ENCODE results near the gene IFT43.
"Not testable (repeated sequence)": the region's sequence is repeated elsewhere in the genome, so short reads cannot be mapped to it uniquely, and the experiment has no call there.

The IFT43 gene

DNA sequence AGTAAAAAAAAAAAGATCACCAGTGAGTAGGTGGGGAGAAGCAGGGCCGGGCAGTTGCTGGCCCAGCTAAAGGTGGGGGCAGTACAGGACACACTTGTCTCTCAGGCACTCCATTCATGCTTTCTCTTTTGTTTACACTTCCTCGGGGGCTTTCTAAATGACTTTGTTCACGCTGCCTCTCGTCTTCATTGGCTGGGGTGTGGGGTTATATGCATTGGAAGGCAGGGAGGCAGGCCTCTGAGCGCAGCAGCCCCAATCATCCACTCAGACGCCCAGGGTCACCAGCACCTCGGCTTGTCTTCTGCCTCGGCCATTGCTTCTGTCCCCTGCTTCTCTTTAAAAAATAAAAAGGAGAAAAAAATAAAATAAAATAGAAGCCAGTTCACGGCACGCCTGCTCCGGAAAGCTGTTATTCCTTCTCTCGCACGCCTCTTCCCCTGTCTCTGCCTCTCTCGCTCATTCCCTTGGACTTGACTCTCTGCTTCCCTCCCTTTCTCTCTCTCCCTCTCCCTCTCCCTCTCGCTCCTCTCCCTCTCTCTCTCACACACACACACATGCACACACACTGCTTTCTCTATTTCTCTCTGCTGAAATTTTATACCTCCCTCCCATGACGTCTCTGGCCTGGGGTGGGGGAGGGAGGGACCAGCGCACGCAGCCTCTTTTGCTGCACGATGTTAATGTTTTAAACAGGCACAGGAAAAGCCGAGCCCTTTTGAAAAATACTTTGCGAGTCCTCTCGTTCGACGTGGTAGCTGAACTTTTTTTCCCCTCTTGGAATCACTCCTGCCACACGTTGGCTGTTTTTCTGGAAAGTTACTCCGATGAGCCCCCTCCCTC is 3.9 kb upstream of the IFT43 start, which contains the start of gene TGFB3:
Gene TGFB3, minus strand, starts transcription at position 570 of the 840 bp plus-strand sequence. CDS start 1,102 bp downstream, outside the sequence.
- peak; percentile 71 for DNase-seq

- peak; percentile 67 for DNase-seq
Observed at GRCh38 chr14:75982266-75983018, 3.1 kb upstream of the IFT43 start.

GRCh38 chr14:75983019-75983358 is 2.6 kb upstream of the IFT43 start:
- DNase-seq, result no peak

- DNase-seq, result no peak
Observed at GRCh38 chr14:75984674-75985073, 889 bp upstream of the IFT43 start.

GRCh38 chr14:75986439-75986765 is 839 bp downstream of the IFT43 start:
- no peak for DNase-seq

DNA sequence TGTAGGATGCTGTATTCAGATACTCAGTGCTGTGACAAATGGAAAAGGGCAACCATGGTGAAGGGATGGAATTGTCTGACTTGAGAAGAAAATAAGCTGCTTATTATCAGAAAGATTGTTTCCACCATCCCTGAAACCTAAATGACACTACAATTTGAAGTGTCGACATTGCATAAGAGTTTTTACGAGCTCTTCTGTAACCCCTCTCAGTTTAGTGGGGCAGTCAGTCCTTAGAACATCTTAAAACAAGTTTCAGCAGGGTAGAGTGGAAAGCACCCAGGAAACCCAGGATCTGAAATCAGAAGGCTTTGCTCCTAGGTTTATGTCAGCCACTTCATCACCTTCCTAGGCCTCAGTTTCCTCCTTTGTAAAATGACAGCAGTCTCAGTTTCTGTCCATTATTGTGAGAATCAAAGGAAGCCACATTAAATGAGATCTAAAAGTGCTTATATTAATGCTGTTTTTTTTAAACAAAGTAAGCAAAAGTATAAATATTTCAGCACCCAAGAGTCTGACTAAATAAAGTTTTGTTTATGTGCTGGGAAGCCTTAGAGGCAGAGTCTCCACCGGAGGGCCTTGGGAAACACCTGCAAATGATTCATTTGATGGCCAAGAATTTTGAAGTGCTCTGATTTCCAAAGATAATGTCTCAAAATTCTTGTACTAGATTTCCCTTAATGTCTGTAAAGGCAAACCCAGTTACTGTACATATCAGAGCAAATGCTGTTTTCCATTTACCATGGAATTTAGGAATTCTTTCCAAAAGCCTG is 1.8 kb downstream of the IFT43 start:
- DNase-seq, result no peak

GRCh38 chr14:75989134-75989533 is 3.6 kb downstream of the IFT43 start:
- DNase-seq, result no peak

DNA sequence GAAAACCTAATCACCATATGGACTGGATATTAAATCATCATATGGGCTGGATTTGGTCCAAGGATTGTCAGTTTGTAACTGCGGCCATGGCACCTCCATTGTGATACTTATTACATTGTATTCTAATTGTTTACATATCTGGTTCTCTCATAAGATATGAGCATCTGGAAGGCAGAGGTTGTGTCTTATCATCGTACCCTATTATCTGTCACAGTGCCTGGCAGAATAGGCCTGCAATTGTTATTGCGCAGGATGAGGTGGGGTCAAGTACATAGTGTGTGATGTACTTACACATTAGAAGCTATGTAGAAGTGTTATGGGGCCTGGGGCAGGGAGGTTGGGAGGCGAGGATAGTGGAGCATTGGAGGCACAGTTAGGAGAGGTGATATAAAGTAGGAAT is 4.7 kb downstream of the IFT43 start:
- DNase-seq, result no peak

GRCh38 chr14:75991753-75992152 is 6.2 kb downstream of the IFT43 start:
- DNase-seq, result no peak

- DNase-seq, result no peak
Observed at GRCh38 chr14:75993567-75994041, 8.0 kb downstream of the IFT43 start.

DNA sequence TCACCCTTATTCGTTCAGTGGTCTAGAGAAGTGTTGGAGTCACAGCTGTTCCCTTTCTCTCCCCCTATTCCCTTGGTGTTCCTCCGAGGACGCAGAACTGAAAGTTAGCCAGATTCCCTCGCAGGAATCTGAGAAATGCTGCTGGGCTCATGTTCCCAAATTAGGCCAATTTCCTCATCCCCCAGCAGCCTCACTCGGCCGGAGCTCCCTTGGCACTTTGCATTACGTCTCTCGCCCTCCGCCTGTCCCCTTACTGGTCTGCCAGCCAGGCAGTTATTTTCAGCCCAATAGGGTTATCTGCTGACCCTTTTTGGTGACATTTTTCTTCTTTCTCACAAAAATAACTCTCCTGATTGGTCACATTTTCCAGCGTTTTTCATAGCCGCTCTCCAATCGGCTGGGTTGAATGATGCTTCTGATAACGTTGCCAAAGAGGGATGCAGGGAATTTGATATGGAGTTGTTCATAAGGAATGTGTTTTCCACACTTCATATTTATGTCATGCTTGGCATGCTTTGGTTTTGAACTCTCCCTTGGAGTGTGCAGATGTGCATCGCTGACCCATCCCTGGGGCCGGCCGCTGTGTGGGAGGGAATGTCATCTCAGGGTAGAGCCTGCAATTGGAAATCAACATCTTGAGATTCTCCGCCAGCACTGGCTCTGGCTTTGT is 9.9 kb downstream of the IFT43 start:
- no peak for DNase-seq

GRCh38 chr14:75996488-75996887 is 10.9 kb downstream of the IFT43 start:
- no peak for DNase-seq

- DNase-seq, result no peak
Observed at GRCh38 chr14:75999511-76000190, 14.1 kb downstream of the IFT43 start.

DNA sequence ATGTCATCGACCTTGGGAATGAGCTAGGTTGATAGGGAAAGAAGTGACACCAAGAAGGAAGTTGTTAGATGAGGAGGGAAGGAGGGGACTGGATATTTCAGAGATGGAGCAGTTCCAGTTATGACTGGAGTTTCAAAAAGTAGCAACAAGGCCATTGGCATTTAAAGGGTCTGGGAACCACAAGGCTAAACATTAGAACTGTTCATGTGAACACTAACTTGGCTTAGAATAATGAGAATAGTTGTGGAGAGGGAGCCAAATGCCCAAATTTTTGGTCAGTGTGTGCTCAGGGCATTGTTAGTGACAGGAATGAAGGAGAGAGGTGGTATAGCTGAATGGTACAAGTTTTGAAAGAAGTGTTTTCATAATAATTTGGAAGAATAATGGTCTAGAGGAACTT is 16.8 kb downstream of the IFT43 start:
- DNase-seq, result no peak

DNA sequence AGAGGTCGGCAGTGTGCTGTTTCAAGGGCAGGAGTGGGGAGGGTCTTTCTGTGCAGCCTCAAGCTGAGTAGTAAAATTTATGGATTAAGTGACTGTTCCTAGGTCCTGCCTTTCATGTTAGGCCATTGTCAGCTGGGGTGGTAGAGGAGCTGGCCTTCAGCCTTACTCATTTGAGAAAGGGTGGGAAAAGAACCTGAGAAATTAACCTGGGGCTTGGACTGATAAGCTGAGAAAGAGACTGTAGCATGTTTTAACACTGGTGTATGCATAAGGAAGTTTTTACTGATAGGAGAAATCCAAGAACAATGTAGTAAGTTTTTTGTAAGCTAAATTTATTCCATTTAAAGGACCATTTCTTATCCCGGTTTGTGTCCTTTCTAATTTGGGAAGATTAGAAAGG is 20.7 kb downstream of the IFT43 start:
- no peak for DNase-seq

DNA sequence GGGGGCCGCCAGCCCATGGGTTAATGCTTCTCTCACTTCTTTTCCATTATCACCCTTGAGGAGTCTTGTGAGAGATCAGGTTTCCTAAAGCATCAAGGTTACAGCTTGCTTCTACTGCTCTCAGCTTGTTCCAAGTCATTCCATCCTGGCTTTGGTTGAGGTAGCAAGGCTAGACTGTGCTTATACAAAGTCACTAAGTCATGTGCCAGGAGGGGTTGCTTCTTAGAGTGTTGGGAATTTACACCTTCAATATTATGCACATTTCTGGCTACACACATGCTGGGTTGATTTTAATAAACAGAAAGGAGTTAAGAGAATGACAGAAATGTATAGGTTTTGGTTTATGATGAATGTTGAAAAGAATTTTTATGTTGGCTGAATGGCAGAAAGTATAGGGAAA is 21.8 kb downstream of the IFT43 start:
- no peak for DNase-seq

DNA sequence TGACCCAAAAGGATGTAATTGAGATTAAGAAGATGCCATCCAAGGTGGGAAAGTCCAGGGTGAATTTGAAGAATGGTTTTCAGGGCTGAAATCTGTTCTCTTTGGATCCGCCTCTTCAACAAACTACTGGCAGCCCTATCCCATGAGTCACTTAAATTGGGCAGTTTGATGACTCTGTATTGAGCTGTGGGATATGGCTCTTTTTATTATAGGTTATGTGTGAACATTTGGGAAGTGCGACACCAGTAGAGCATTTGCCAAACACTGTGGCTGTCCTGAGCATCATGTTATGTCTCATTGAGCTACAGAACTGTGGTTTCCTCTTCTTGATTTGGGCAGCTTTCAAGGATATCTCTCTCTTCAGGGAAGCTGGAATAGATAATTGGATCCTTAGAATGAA is 22.3 kb downstream of the IFT43 start:
- no peak for DNase-seq

DNA sequence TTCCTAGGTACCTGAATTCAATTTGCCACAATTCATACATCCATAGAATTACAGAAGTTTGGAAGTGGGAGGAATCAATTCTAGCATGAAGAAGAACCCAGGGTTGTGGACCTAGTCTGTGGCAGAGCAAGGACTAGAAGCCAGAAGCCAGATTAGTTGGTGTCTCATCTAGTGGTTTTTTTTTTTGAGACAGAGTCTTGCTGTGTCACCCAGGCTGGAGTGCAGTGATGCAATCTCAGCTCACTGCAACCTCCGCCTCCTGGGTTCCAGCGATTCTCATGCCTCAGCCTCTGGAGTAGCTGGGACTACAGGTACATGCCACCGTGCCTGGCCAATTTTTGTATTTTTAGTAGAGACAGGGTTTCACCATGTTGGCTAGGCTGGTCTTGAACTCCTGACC is 24.1 kb downstream of the IFT43 start:
- DNase-seq, result not testable (repeated sequence)

DNA sequence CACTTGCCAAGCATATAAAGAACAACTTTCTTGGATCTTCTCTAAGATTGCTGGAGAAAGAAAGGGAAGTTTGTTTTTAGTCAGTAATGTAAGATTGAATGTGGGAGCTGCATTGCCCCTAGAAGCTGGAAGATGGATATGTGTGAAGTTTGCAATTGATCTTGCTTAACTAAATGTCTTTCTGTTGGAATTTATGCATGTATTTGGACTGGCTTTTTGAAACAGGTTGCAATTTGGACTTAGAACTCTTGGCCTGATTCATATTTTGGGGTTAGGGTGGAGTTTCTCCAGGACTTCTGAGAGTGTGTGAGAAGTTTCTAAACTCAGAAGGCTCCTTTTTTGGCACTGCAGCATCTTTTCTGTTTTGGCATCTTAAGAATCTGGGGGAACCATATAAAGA is 26.4 kb downstream of the IFT43 start:
- DNase-seq, result no peak

GRCh38 chr14:76012354-76012753 is 26.8 kb downstream of the IFT43 start:
- DNase-seq, result no peak

GRCh38 chr14:76015191-76015590 is 29.6 kb downstream of the IFT43 start:
- DNase-seq, result no peak

GRCh38 chr14:76015668-76016067 is 30.1 kb downstream of the IFT43 start:
- DNase-seq, result no peak
